ENCODE data around the gene RGCC. TPM values are rescaled to one million over a fixed set of nuclear protein-coding genes. Genes with fewer than 3 reads are reported as not detected.

The RGCC gene
- total RNA-seq, 1 donor from 2014 or later = 1.6 TPM

GRCh38 chr13:41520016-41520659, 62.8 kb downstream of the RGCC start:
- no peaks in the 10 kb centered on the region for H3K36me3 Mint-ChIP-seq (ENCODE audit: unreplicated experiment)
- no peaks in the 10 kb centered on the region for H3K9me3 Mint-ChIP-seq (ENCODE audit: unreplicated experiment)
- peak; percentile 54 for DNase-seq (ENCODE audit: extremely low spot score, unreplicated experiment)
- no peak overlapping the region for H3K4me3 Mint-ChIP-seq (ENCODE audit: unreplicated experiment)
- peaks cover 18% of the 10 kb centered on the region for H3K27me3 Mint-ChIP-seq (ENCODE audit: unreplicated experiment)
- no peak for TF ChIP-seq CTCF (IDR thresholded peaks at IDR 0.05)
- H3K27ac Mint-ChIP-seq (ENCODE audit: unreplicated experiment) = no peak overlapping the region
- H3K4me1 Mint-ChIP-seq (ENCODE audit: unreplicated experiment) = no peaks in the 10 kb centered on the region

Other genes starting within 250 kb of the RGCC start
- gene MTRF1, start 194.0 kb upstream of the RGCC start, total RNA-seq = 9.8 and 12.9 TPM in 2 replicates
- gene NAA16, start 146.3 kb upstream of the RGCC start, total RNA-seq = 15.7 and 22.8 TPM in 2 replicates

All from osteocyte (in vitro differentiated cells).